GM18511 (cell line): ENCODE results near the gene ITPRIP.
A peak's percentile ranks its signal among the peaks of the same experiment; 100 is the strongest.

Source experiments
- ATAC-seq: cut with Tn5 transposase; IDR thresholded peaks from one replicate; pipeline ENCODE4 v1.9.1; 2021; ENCODE audit warnings: mild to moderate bottlenecking, moderate library complexity; ENCODE audit not compliant: unreplicated experiment

Gene ITPRIP

DNA sequence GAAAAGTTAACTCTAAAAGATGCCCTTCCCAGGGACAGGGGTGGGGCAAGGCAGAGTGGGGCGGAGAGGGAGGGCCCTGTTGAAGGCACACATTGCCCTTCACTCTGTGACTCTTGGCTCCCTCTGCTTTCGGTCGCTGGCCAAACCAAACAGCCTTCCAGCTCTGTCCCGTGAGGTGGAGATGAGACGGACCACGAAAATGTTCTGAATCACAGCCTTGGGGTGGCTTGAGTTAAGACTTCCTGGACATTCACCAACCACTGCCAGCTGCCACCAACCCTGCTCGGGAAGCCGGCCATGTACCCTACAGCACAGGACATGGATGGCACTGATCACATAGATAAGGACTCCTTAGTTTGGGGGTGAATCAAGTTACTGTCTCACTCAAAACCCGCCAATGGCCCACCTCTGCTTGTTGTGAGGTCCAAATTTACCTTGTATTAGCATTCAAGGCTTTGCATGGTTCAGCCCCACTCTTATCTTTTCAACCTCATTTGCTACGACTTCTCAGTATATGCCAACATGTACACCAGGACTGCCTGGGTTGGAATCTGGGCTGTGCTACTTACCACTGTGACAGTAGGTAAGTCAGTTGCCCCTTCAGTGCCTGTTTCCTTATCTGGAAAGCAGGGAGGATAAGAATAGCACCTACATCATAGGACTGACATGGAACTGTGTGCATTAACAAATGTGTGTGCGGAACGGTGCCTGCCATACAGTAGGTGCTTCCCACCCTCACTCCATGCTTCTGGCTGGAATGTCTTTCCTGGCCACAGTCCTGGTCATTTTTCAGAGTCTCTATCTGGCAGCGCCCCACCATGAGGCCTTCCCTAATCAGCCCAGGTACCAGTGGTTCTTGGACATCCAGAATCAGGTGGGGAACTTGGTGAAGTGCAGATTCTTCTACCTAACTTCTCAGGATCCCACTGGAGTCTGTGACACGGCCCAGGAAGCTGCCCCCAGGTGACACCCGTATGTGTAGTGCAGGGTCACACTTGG, 28.0 kb downstream of the ITPRIP start:
- ATAC-seq: no peak

DNA sequence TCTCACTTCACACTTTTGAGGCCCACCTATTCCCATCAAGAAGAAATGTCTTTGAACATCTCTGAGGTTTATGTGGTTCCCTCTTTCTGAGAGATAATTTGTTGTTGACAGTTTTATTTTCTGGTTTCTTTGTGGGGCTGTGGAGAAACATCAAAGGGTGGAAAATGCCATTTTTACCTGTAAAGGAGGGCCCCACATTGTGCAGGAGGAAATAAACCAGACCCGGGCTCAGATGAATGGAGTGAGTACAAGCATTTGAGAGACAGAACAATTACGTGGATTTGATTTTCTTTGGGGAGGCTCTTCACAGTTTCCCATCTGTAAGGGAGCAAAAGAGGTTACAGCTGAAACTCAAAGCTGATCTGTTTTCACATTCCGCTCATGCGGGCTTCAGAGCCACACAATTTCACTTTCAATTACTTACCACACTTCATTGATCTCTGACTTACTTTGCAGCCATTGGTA, 29.8 kb downstream of the ITPRIP start:
- peak; percentile 83 for ATAC-seq

DNA sequence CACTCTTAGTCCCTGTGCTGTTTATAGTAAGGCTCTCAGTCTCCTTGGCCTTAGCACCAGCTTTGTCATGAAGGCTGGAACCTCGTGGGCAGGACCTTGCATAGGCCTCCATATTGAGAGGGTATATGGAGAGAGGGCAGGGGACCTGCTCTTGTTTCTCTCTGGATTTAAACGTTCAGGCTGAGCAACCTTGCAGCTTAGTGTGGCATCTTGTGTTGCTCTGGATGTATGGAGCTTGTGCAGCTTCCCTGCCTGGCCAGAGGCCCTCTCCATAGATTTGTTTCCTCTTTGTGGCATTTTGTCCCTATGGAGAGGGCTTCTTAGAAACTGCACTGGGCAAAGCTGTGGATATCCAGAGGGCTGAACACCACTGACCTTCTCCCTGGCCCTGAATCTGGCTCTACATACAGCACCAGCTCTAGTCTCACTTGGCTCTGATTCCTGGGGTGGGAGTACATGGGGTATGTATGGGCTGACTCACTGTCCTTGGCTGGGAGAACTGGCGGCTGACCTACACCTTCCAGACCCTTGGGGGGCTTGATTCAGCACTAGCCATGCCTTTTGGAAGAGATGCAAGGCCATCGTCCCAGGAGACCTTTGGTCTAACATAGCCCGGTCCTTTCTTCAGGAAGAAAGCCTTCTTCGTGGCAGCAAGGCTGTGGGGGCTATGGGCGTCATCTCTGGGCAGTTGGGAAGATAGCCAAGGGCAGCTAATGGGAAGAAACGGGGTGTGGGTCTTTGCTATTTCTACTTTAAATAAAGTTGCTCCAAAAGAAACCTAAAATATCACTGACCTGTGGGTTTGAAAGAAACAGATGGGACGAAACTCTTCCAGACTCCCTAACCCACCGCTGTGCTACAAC, 30.5 kb downstream of the ITPRIP start:
- ATAC-seq: no peak

DNA sequence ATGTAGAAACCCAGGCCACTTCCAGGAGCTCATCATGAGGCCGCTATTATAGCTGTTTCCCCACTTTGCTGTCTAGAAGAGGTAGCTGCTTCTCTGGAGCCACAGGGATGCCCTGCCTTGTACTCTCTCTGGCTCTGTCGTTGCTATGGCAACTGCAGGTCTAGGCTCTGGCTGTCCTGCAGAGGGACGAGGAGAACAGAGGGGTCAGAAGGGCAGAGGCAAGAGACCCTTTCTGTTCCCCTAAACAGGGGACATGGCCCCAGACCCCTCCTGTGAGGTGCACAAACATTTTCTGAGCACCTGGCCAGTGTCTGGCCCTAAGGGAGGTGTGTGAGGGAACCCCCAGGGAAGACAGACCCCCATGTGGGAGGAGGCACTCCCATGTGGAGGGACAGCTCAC, 31.4 kb downstream of the ITPRIP start:
- no peak for ATAC-seq

DNA sequence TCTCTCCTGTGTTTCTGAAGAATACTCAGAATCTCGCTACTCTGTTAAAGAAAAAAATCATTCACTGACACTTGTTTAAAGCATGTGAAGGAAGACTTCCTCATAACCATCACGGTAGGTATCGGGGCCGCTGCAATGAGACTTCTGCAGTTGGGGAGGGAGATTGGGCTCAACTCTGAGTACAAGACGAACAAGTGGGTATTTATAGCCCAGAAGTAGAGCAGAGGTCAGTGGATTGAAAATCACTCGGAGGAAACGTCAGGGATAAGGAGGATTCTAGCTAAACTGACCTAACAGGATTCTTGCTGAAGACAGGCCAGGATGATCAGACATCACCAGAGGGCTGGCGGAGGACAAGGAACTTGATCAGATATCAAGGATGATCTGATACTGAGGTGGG, 33.3 kb downstream of the ITPRIP start:
- ATAC-seq: no peak

DNA sequence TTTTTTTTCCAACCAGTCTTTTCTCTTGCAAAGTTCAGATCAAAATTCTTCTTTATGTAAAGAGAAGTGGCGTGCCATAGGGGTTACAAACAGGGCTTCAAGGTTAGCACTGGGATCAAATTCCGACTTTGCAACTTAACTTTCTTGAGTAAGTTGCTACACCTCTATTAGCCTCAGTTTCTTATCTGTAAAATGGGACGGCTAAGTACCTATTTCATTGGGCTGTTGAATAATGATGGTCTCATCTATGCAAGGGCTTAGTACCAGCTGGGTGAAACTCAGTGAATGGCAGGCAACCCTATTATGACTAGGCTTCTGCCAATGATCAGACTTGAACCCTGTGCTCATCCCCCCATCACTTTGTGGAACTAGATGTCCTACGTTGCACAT, 33.9 kb downstream of the ITPRIP start:
- no peak for ATAC-seq

DNA sequence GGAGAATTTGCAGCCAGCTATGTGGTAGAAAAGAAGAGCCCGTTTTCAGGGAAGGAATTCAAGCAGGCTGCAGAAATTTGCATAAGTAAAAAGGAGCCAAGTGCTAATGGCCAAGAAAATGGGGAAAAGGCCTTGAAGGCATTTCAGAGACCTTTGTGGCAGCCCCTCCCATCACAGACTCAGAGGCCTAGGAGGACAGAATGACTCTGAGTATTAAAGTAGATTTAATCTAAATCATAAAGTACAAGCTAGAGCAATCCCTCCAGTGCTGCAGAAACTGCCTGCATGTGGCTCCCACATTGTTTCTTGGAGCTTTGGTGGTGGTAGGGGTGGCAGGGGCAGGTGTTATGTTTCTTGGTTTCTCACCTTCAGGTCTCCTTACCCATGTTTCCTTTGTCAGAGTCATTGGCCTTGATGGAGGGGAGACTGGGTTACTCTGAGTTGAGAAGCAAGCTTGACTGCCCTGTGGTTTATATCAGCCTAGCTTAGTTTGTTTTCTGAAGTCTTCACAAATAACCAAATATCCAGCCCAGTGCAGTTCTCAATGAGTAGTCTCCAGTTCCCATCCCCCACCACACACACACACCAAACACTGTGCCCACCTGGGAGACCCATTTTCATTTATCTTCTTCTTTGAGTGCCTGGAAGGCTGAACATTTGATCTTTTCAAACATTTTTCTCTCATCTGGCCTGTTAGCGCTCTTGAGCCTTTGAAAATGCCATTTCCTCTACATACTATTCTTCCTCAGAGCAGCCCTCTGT, 34.5 kb downstream of the ITPRIP start:
- no peak for ATAC-seq

DNA sequence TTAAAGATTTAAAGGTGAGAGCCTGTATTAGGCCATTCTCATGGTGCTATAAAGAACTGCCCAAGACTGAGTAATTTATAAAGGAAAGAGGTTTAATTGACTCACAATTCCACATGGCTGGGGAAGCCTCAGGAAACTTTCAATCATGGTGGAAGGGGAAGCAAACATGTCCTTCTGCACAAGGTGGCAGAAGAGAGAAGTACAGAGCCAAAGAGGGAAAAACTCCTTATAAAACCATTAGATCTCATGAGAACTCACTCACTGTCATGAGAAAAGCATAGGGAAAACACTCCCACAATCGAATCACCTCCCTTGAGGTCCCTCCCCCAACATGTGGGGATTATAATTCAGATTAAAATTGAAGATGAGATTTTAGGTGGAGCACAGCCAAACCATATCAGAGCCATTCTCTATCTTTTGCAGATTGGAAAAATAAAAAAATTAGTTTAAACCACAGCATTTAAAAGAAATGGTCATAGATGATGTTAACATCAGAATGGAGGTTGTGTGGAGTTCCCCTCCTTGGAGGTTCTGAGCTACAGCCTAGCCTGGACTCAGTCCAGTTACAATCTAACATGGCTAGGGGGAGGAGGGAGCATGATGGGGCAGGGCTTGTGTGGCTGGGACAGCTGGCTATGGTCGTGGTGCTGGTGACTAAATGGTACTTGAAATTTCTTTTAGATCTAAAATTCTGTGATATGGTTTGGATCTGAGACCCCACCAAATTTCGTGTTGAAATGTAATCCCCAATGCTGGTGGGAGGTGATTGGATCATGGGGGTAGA, 36.2 kb downstream of the ITPRIP start:
- ATAC-seq: no peak

DNA sequence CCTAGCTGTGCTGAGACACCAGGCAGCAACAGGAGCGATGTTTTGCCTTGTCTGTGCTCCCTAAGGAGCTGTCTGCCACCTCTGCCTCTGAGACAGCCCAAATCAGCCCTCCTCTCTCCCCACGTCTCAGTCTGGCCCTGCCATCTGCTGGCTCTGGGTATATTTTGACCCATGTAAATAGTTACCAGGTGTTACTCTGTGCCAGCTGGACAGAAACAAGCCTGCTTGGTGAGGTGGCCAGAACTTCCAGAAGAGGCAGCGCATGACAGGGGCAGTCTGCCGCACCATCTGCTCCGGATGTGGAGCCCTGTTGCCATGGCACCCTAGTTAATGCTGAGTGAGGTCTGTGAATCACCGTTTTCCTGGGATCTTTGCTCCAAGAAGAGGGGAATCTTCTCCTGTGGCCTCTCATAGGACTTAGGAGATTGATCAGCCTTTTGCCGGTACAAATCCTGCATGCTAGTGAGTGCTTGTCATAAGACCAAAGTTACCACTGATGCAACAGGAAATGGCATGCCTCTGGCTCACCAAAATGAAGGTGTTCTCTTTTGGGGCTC, 37.5 kb downstream of the ITPRIP start:
- ATAC-seq: no peak

DNA sequence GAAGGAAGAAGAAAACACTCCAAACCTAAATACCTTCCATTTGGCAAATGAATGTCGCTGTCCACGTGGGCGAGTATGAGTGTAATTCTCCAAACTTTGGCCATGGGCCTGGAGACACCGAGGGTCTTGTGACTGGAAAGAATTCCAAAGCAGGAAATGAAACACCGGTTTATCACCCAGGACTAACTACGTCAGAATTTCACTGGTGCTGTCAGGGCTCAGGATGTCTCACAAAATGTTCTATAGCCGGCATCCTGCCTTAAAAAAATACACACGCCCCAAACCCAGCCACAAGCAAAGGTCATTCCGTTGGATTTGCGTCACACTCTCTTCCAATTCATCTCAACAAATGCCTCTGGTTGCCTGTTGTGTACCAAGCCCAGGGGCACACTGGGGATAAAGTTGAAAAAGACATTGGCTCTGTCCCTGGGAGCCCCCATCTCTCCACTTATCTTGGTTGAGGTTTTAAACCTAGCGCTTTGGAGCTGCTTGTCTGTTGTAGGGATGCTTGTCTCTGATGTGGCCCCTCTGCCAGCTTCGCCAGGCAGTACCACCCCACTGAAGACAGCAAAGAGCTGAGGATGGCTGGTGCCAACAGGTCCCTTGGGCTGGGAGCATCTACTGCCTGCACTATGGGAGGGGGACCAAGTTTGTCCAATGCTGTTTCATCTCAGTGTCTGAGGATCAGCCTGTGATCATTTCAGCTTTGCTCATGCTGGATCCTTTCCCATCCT, 38.1 kb downstream of the ITPRIP start:
- no peak for ATAC-seq

DNA sequence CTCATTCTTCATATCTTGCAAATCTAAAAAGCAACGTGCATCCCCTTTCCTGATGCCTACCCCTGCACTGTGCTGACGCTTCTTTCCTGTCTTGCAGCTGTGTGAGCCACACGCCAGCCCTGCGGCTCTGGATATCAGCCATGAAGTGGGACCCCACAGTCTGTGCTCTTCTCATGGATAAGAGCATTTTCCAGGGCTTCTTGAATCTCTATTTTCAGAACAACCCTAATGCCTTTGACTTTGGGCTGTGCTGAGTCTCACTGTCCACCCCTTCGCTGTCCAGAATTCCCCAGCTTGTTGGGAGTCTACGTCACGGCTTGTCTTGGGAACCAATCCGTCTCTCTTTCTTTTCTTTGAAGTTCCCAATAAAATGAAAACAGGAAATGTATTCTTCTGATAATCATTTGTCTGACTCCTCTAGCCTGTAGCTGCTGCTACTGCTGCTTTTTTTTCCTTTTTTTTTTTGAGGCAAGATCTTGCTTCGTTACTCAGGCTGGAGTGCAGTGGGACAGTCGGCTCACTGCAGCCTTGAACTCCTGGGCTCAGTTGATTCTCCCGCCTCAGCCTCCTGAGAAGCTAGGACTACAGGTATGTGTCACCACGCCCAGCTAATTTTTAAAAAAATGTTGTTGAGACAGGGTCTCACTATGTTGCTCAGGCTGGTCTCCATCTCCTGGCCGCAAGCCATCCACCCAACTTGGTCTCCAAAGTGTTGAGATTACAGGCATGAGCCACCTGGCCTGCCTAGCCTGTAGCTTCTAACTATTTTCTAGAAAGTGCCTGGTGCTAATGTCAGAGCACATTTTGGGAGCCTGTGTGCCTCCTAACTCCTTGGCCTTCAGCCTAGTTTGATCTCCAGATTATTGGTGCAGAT, 39.0 kb downstream of the ITPRIP start:
- ATAC-seq: no peak

DNA sequence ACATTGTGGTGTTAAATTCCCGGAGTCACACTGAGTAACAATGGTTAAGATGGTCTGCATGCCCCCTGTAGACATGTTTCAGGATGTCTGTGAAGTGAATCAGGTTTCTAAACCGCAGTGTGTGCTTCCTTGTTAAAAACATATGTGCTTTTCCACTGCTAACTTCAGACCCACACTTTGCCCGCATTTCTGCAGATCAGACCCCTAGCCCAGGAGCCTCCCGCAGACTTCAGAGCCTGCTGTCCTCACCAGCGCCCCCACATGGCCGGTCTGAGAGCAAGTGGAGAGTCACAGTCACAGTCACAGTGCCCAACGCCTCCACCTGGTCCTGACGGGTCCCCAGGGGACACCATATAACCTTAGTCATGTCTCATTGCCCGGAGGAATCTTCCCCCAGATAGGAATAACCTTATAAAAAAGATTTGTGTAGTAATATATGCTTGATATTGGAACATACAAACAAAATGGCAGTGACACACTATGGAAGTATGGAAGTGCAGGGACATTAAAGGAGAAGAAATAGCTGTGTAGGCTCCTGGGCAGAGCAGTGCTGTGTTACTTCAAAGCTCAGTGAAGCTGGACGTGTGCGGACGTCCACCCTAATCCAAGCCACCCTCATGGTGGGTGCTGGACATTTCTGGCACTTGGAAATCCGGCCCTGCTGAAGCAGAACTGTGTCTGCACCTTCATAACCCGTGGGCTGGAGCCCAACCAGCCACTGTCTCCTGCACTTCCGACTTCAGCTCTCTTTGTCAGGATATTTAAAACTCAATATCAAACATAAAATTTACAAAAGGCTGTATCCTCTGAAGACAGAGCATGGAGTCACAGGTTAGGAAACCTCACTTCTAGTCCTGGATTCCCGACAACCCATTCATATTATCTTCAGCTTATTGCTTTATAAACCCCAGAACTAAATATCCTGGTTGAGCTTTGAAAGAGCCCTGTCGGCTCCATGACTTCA, 40.3 kb downstream of the ITPRIP start:
- no peak for ATAC-seq

DNA sequence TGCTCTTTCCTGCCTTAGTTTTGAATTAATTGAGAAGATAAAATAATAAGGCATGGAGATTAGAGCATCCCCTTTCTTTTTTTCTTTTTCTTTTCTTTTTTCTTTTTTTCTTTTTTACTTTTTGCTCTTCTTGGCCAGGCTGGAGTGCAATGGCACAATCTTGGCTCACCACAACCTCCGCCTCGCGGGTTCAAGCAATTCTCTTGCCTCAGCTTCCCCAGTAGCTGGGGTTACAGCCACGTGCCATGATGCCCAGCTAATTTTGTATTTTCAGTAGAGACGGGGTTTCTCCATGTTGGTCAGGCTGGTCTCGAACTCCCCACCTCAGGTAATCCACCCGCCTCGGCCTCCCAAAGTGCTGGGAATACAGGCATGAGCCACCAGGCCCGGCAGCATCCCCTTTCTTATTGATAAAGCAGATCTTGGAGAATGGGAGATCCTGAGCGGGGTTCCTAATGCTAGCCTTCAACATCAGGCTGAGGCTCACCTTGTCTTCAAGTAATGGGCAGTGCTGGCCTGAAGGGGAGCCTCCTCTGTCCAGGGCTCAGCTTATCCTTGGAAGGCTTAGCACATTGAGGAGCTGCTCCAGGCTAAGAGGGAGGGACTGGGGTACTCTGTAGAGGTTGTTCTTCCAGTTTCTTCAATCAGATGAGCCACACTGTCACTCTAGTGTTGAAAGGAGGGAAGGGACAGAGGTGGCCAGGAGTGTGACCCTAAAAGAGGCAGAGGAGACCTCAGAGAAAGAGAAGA, 41.4 kb downstream of the ITPRIP start:
- ATAC-seq: no peak

DNA sequence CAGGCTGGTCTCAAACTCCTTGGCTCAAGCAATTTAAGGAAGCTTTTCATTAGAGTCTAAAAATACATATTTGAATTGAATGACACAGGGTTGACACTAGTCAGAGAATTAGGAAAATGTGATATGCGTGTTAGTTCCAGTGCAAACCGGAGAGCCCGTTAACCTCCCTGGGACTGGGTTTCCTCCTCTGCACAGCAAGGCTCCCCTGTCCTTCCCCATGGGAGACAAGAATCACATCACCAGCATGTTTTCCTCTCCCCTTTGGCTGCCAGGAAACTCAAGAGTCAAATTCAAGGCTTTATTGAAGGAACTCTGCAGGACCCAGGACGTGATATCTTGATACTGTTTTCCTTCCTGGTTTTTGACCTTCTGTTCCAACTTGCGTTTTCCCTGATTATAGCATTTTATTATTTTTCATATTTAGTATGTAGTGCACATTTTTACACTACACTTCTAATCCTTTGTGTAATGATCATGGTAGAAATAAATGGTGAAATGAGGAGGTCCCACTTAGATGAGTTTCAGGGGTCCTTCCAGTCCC, 44.4 kb downstream of the ITPRIP start:
- ATAC-seq: no peak

DNA sequence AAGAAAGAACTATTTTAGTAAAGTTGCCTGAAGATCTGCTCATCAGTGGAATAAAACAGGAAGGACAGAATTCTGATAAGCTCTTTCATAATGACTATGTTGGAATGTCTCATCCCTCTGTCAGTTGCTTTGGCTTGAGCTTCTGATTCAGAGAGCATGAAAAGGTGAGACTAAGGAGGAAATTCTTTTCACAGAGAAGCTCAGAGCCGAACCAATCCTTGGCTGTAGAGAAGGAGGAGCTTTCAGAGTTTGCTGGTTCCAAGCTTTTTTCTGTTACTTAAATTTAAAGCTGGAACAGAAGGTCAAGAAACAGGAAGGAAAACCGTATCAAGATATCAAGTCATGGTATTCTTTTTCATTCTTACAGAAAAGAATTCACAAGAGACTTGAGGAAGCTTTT, 45.3 kb downstream of the ITPRIP start:
- no peak for ATAC-seq

DNA sequence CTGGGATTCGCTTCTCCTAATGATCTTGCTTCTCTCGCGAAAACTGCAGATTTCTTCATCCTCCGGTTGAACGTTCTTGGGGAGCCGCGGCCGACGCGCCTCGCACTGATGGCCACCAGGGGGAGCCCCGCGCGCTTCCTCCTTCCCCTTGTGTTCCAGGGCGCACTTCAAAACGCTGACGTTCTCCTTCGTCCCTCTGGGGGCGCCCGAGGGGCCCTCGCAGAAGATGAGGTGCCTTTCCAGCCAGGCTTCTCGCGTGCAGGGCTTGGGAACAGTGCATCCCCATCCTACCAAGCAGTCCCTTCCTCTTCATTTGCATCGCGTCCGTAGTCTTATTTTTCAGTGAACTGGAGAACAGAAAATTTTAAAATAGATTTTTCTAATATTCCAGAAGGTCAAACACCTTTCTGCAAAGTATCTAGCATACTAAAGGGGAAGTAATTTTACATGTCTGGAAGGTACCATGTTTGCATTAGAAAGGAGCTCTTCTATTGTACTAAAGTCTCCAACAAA, 46.8 kb downstream of the ITPRIP start:
- peak; percentile 99 for ATAC-seq
